ENCODE results near the gene TBX20. TPM values are rescaled to one million over a fixed set of nuclear protein-coding genes. Genes with fewer than 3 reads are reported as not detected.
"Not testable (repeated sequence)": the region's sequence is repeated elsewhere in the genome, so short reads cannot be mapped to it uniquely, and the experiment has no call there.

TBX20 gene
- total and polyA plus RNA-seq, 2 experiments from 2014 or later = not detected

GRCh38 chr7:35191571-35191970 is 62.3 kb downstream of the TBX20 start:
- H3K9me3 ChIP-seq (ENCODE audit: low read depth); in situ Hi-C loops (cut with MboI); H3K4me3 ChIP-seq; H3K9me2 ChIP-seq (ENCODE audit: insufficient read depth); H3K36me3 ChIP-seq (ENCODE audit: low read depth); H3K4me2 ChIP-seq (ENCODE audit: unreplicated experiment); H3K27ac ChIP-seq; H3K79me2 ChIP-seq (ENCODE audit: insufficient read depth); DNase-seq; H3K9ac ChIP-seq; H3F3A ChIP-seq (ENCODE audit: insufficient read depth); H3K4me1 ChIP-seq (ENCODE audit: insufficient read depth); H2AFZ ChIP-seq; H4K20me1 ChIP-seq (ENCODE audit: insufficient read depth): not testable (repeated sequence)
- WGBS, 2 experiments (ENCODE audit: low coverage in 1 of 2, low lambda C conversion rate in 2 of 2, missing lambda C conversion rate in 2 of 2) = 81 to 90% methylated on average over 4 of the region's 4 CpGs
- H3K27me3 ChIP-seq (replicated peaks; ENCODE audit: insufficient read depth) = peaks cover 15% of the 10 kb centered on the region

GRCh38 chr7:35190146-35190773 is 63.6 kb downstream of the TBX20 start:
- H3K4me1 ChIP-seq (ENCODE audit: insufficient read depth); H4K20me1 ChIP-seq (ENCODE audit: insufficient read depth); H3K36me3 ChIP-seq (ENCODE audit: low read depth); H3K9ac ChIP-seq; H3K4me3 ChIP-seq; H3K79me2 ChIP-seq (ENCODE audit: insufficient read depth); H3K9me2 ChIP-seq (ENCODE audit: insufficient read depth); H3F3A ChIP-seq (ENCODE audit: insufficient read depth); DNase-seq; H3K4me2 ChIP-seq (ENCODE audit: unreplicated experiment); H3K27ac ChIP-seq; H2AFZ ChIP-seq; H3K9me3 ChIP-seq (ENCODE audit: low read depth); in situ Hi-C loops (cut with MboI): not testable (repeated sequence)
- peaks cover 23% of the 10 kb centered on the region for H3K27me3 ChIP-seq (replicated peaks; ENCODE audit: insufficient read depth)
- WGBS, 2 experiments (ENCODE audit: low coverage in 1 of 2, low lambda C conversion rate in 2 of 2, missing lambda C conversion rate in 2 of 2) = 51% methylated on average over 4 of the region's 4 CpGs

GRCh38 chr7:35186751-35187150 is 67.1 kb downstream of the TBX20 start:
- H3K4me3 ChIP-seq = peak overlapping the region; percentile 69
- H4K20me1 ChIP-seq (ENCODE audit: insufficient read depth); H3K36me3 ChIP-seq (ENCODE audit: low read depth); H3K4me1 ChIP-seq (ENCODE audit: insufficient read depth); in situ Hi-C loops (cut with MboI); H3F3A ChIP-seq (ENCODE audit: insufficient read depth); H3K79me2 ChIP-seq (ENCODE audit: insufficient read depth); H3K27ac ChIP-seq; H3K9me3 ChIP-seq (ENCODE audit: low read depth); H3K9me2 ChIP-seq (ENCODE audit: insufficient read depth); H3K9ac ChIP-seq: not testable (repeated sequence)
- 5% methylated on average over 27 of the region's 27 CpGs for WGBS, 2 experiments (ENCODE audit: low coverage in 1 of 2, low lambda C conversion rate in 2 of 2, missing lambda C conversion rate in 2 of 2)
- peak overlapping the region; percentile 75 for H3K4me2 ChIP-seq (ENCODE audit: unreplicated experiment)
- TF ChIP-seq EZH2 (IDR thresholded peaks at IDR 0.05; ENCODE audit: insufficient read depth, poor library complexity, severe bottlenecking) = peak; percentile 22
- peak; percentile 43 for DNase-seq
- H2AFZ ChIP-seq = peak overlapping the region; percentile 65
- H3K27me3 ChIP-seq (replicated peaks; ENCODE audit: insufficient read depth) = peaks cover 41% of the 10 kb centered on the region

- DNase-seq = peak; percentile 19
- Histone ChIP-seq H2AFZ (peak overlapping the region; percentile 65), H3K36me3 (ENCODE audit: low read depth) (no peaks in the 10 kb centered on the region), H3K27me3 (replicated peaks; ENCODE audit: insufficient read depth) (peaks cover 41% of the 10 kb centered on the region), H3K27ac (no peak overlapping the region), H3K9me3 (ENCODE audit: low read depth) (no peaks in the 10 kb centered on the region), H3K9ac (no peak overlapping the region), H3K4me3 (peak overlapping the region; percentile 69), H3F3A (ENCODE audit: insufficient read depth) (no peaks in the 10 kb centered on the region), H3K9me2 (ENCODE audit: insufficient read depth) (no peaks in the 10 kb centered on the region), H3K79me2 (ENCODE audit: insufficient read depth) (no peaks in the 10 kb centered on the region), H3K4me1 (ENCODE audit: insufficient read depth) (no peaks in the 10 kb centered on the region), H3K4me2 (ENCODE audit: unreplicated experiment) (peak overlapping the region; percentile 75), H4K20me1 (ENCODE audit: insufficient read depth) (no peaks in the 10 kb centered on the region)
- no peak for TF ChIP-seq EZH2 (IDR thresholded peaks at IDR 0.05; ENCODE audit: insufficient read depth, poor library complexity, severe bottlenecking)
- no peak for TF ChIP-seq EZH2phosphoT487 (IDR thresholded peaks at IDR 0.05; ENCODE audit: insufficient read depth, low read depth)
- in situ Hi-C loops (cut with MboI) = no loop called here
- WGBS, 2 experiments (ENCODE audit: low coverage in 1 of 2, low lambda C conversion rate in 2 of 2, missing lambda C conversion rate in 2 of 2) = 2 to 3% methylated on average over 42 to 59 of the region's 67 CpGs
Observed at GRCh38 chr7:35185908-35186731, 67.8 kb downstream of the TBX20 start.

GRCh38 chr7:35185578-35185907 is 68.4 kb downstream of the TBX20 start:
- H3F3A ChIP-seq (ENCODE audit: insufficient read depth); H3K9me2 ChIP-seq (ENCODE audit: insufficient read depth); H3K79me2 ChIP-seq (ENCODE audit: insufficient read depth); H3K4me1 ChIP-seq (ENCODE audit: insufficient read depth); H3K9me3 ChIP-seq (ENCODE audit: low read depth); in situ Hi-C loops (cut with MboI); H3K9ac ChIP-seq; DNase-seq; H4K20me1 ChIP-seq (ENCODE audit: insufficient read depth); H2AFZ ChIP-seq; H3K27ac ChIP-seq; H3K4me2 ChIP-seq (ENCODE audit: unreplicated experiment); H3K36me3 ChIP-seq (ENCODE audit: low read depth); H3K4me3 ChIP-seq: not testable (repeated sequence)
- peaks cover 41% of the 10 kb centered on the region for H3K27me3 ChIP-seq (replicated peaks; ENCODE audit: insufficient read depth)
- 1 to 4% methylated on average over 14 of the region's 14 CpGs for WGBS, 2 experiments (ENCODE audit: low coverage in 1 of 2, low lambda C conversion rate in 2 of 2, missing lambda C conversion rate in 2 of 2)

- 23 to 24% methylated on average over 5 of the region's 5 CpGs for WGBS, 2 experiments (ENCODE audit: low coverage in 1 of 2, low lambda C conversion rate in 2 of 2, missing lambda C conversion rate in 2 of 2)
- H3K27me3 ChIP-seq (replicated peaks; ENCODE audit: insufficient read depth) = peaks cover 41% of the 10 kb centered on the region
- H3K27ac ChIP-seq; H3K36me3 ChIP-seq (ENCODE audit: low read depth); H3K9me3 ChIP-seq (ENCODE audit: low read depth); H3F3A ChIP-seq (ENCODE audit: insufficient read depth); H4K20me1 ChIP-seq (ENCODE audit: insufficient read depth); H3K9ac ChIP-seq; DNase-seq; H3K4me3 ChIP-seq; H3K4me1 ChIP-seq (ENCODE audit: insufficient read depth); H3K4me2 ChIP-seq (ENCODE audit: unreplicated experiment); H2AFZ ChIP-seq; H3K9me2 ChIP-seq (ENCODE audit: insufficient read depth); H3K79me2 ChIP-seq (ENCODE audit: insufficient read depth); in situ Hi-C loops (cut with MboI): not testable (repeated sequence)
Observed at GRCh38 chr7:35184961-35185360, 68.9 kb downstream of the TBX20 start.

GRCh38 chr7:35183873-35184503 is 69.9 kb downstream of the TBX20 start:
- H3K27me3 ChIP-seq (replicated peaks; ENCODE audit: insufficient read depth) = peaks cover 41% of the 10 kb centered on the region
- H2AFZ ChIP-seq; H3K79me2 ChIP-seq (ENCODE audit: insufficient read depth); H3K4me2 ChIP-seq (ENCODE audit: unreplicated experiment); H3K27ac ChIP-seq; H3K9me2 ChIP-seq (ENCODE audit: insufficient read depth); DNase-seq; H3K9me3 ChIP-seq (ENCODE audit: low read depth); H3K9ac ChIP-seq; H3K4me1 ChIP-seq (ENCODE audit: insufficient read depth); H3K4me3 ChIP-seq; H3K36me3 ChIP-seq (ENCODE audit: low read depth); in situ Hi-C loops (cut with MboI); H4K20me1 ChIP-seq (ENCODE audit: insufficient read depth); H3F3A ChIP-seq (ENCODE audit: insufficient read depth): not testable (repeated sequence)
- WGBS, 2 experiments (ENCODE audit: low coverage in 1 of 2, low lambda C conversion rate in 2 of 2, missing lambda C conversion rate in 2 of 2) = 35 to 37% methylated on average over 5 of the region's 5 CpGs
